ENCODE data around the gene RNF8. TPM values are rescaled to one million over a fixed set of nuclear protein-coding genes. Genes with fewer than 3 reads are reported as not detected.

Gene RNF8
- total and polyA plus RNA-seq, 2 of the 4 experiments (the other 2 are of a cell fraction): 16.5 to 17.9 TPM

GRCh38 chr6:37347177-37347576 is 6.6 kb upstream of the RNF8 start:
- Histone ChIP-seq H3K27ac (ENCODE audit: insufficient read depth, low read length) (no peak overlapping the region), H2BK15ac (ENCODE audit: low read depth, low read length) (no peak overlapping the region), H3K9me1 (ENCODE audit: insufficient read depth, low read length) (no peaks in the 10 kb centered on the region), H3K9me3 (ENCODE audit: control insufficient read depth, insufficient read depth, low read length) (no peaks in the 10 kb centered on the region), H3K4me2 (ENCODE audit: low read depth, low read length) (no peak overlapping the region), H3K14ac (replicated peaks; ENCODE audit: low read depth, low read length) (no peak overlapping the region), H3K36me3 (ENCODE audit: control insufficient read depth, insufficient read depth, low read length) (no peaks in the 10 kb centered on the region), H3K18ac (ENCODE audit: low read depth, low read length) (no peak overlapping the region), H2AK5ac (ENCODE audit: low read depth, low read length) (no peak overlapping the region), H3K4ac (ENCODE audit: low read depth, low read length) (no peak overlapping the region), H4K8ac (ENCODE audit: low read depth in 2 of 2, low read length in 2 of 2) (no peak overlapping the region), H3K27me3 (ENCODE audit: control insufficient read depth, insufficient read depth, low read length) (peaks cover 2% of the 10 kb centered on the region; the same call in 1 of the 2 replicates), H2BK5ac (ENCODE audit: low read depth, low read length, poor library complexity, severe bottlenecking) (no peak overlapping the region), H2AFZ (replicated peaks; ENCODE audit: low read length, poor library complexity) (no peak overlapping the region), H3K9ac (ENCODE audit: low read depth, low read length) (no peak overlapping the region), H2BK120ac (ENCODE audit: low read depth, low read length) (no peak overlapping the region), H3K23ac (ENCODE audit: low read depth, low read length) (no peak overlapping the region), H2BK20ac (ENCODE audit: low read depth, low read length) (no peak overlapping the region), H2AK9ac (replicated peaks; ENCODE audit: low read depth, low read length, poor library complexity) (no peak overlapping the region), H3K4me3 (ENCODE audit: insufficient read depth, low read depth, low read length) (no peak overlapping the region), H3K56ac (ENCODE audit: extremely low read depth, insufficient read depth, low read length) (no peak overlapping the region), H4K5ac (ENCODE audit: low read depth, low read length) (no peak overlapping the region), H3K4me1 (ENCODE audit: control insufficient read depth, insufficient read depth, low read length) (0 out of 2 replicates have a peak, but pooled peaks cover 2% of the 10 kb centered on the region), H3K79me1 (ENCODE audit: low read depth in 1 of 2, low read length in 2 of 2) (no peaks in the 10 kb centered on the region), H4K91ac (ENCODE audit: insufficient read depth, low read depth, low read length) (no peak overlapping the region), H4K20me1 (ENCODE audit: insufficient read depth, low read length) (no peaks in the 10 kb centered on the region)
- POLR2A ChIA-PET (ENCODE audit: unreplicated experiment): no interaction called here
- no peak for TF ChIP-seq MXI1 (IDR thresholded peaks at IDR 0.05; ENCODE audit: borderline replicate concordance, low read depth, low read length)
- no peak for TF ChIP-seq FOS (IDR thresholded peaks at IDR 0.05; ENCODE audit: low read depth, low read length)
- TF ChIP-seq RFX5 (IDR thresholded peaks at IDR 0.05; ENCODE audit: low read depth, low read length): no peak
- 80% methylated on average over 1 of the region's 3 CpGs; no CpG with 5 or more reads in 1 of the 2 experiments for WGBS, 2 experiments (ENCODE audit: extremely low coverage in 2 of 2, insufficient read length in 1 of 2)
- BruUV-seq (replicated peaks): no TSS peak
- CTCF ChIA-PET: no interaction called here
- in situ Hi-C loops (cut with MboI; ENCODE audit: low sequenced_read_pairs): no loop called here
- DNase-seq (no peak), ATAC-seq (ENCODE audit: low read depth) (peak; percentile 81)
- dilution Hi-C loops (cut with HindIII; ENCODE audit: low sequenced_read_pairs, unreplicated experiment): no loop called here
- intact Hi-C loops (cut with micrococcal nuclease): no loop called here

All from IMR-90 (cell line).